Measurements from ENCODE around the gene CAND2. TPM values are rescaled to one million over a fixed set of nuclear protein-coding genes. Genes with fewer than 3 reads are reported as not detected.

The CAND2 gene
- total and polyA plus RNA-seq, 2 of the 8 experiments (the other 6 are each of a cell fraction or from before 2014, with no cell fraction given) = 8.7 TPM

- TF ChIP-seq HDAC2 (IDR thresholded peaks at IDR 0.05; ENCODE audit: borderline replicate concordance in 1 of 2, low read depth in 2 of 2, low read length in 2 of 2) (no peak), YY1 (IDR thresholded peaks at IDR 0.05; ENCODE audit: low read depth, low read length) (no peak)
Observed at GRCh38 chr3:12828751-12829150, 32.3 kb downstream of the CAND2 start (continued).

Data from H1 (cell line).